HepG2 (cell line): ENCODE measurements around the gene UBQLN1. TPM values are rescaled to one million over a fixed set of nuclear protein-coding genes. Genes with fewer than 3 reads are reported as not detected.
A peak's percentile ranks its signal among the peaks of the same experiment; 100 is the strongest.

ENCODE experiments used
- HNRNPH1 ChIP-seq: fragments of 200-400 bp; formaldehyde crosslinking; optimal IDR thresholded peaks from 2 replicates; pipeline ENCODE3; 2017; ENCODE audit warnings: mild to moderate bottlenecking, low read depth, low read length
- IRF2 ChIP-seq: IDR thresholded peaks from 2 replicates; pipeline ENCODE4 v1.6.1; 2018; ENCODE audit warnings: missing genetic modification reagents, missing compliant biosample characterization
- MXD4 ChIP-seq: IDR thresholded peaks from 2 replicates; pipeline ENCODE4 v1.6.1; 2016; ENCODE audit warnings: mild to moderate bottlenecking, missing biosample characterization, missing genetic modification reagents
- NFRKB ChIP-seq: fragments of 450-650 bp; IDR thresholded peaks from 2 replicates; pipeline ENCODE4 v1.6.1; 2017
- NR2F1 ChIP-seq, 2 experiments: fragments of 450-650 bp in 1 of 2; formaldehyde crosslinking in 1 of 2; IDR thresholded peaks; 2 replicates each; pipeline versions ENCODE4 v1.5.0 to v1.6.1; 2016 to 2020; ENCODE audit warnings: mild to moderate bottlenecking in 1 of 2, missing compliant biosample characterization in 1 of 2, missing genetic modification reagents in 1 of 2, moderate library complexity in 1 of 2
- PLSCR1 ChIP-seq: sonication (generic); formaldehyde crosslinking; IDR thresholded peaks from 2 replicates; pipeline ENCODE4 v1.5.0; 2020; ENCODE audit warnings: missing genetic modification reagents, mild to moderate bottlenecking, borderline replicate concordance
- RARA ChIP-seq: IDR thresholded peaks from 2 replicates; pipeline ENCODE4 v1.6.1; 2016; ENCODE audit warnings: missing genetic modification reagents, missing compliant biosample characterization
- REL ChIP-seq: sonication (generic); formaldehyde crosslinking; conservative IDR thresholded peaks from 2 replicates; pipeline ENCODE4 v1.8.0; 2022; ENCODE audit warnings: mild to moderate bottlenecking, missing genetic modification reagents, moderate library complexity
- SIN3B ChIP-seq: fragments of 150-350 bp; IDR thresholded peaks from 2 replicates; pipeline ENCODE4 v1.6.1; 2014; ENCODE audit warnings: low read length
- THAP9 ChIP-seq: sonication (generic); formaldehyde crosslinking; IDR thresholded peaks from 2 replicates; pipeline ENCODE4; 2020; ENCODE audit warnings: missing genetic modification reagents, mild to moderate bottlenecking, borderline replicate concordance
- ZNF292 ChIP-seq: sonication (generic); formaldehyde crosslinking; IDR thresholded peaks from 2 replicates; pipeline ENCODE4 v1.8.1; 2022; ENCODE audit warnings: mild to moderate bottlenecking, low read depth, missing genetic modification reagents, borderline replicate concordance
- ZNF577 ChIP-seq: sonication (generic); formaldehyde crosslinking; IDR thresholded peaks from 2 replicates; pipeline ENCODE4 v1.4.0; 2020; ENCODE audit warnings: mild to moderate bottlenecking, low read depth, missing genetic modification reagents, borderline replicate concordance
- ZNF703 ChIP-seq: sonication (generic); formaldehyde crosslinking; IDR thresholded peaks from 2 replicates; pipeline ENCODE4 v1.5.1; 2020; ENCODE audit warnings: missing genetic modification reagents, mild to moderate bottlenecking, moderate library complexity, borderline replicate concordance
- ZNF800 ChIP-seq: sonication (generic); formaldehyde crosslinking; IDR thresholded peaks from 2 replicates; pipeline ENCODE4 v1.4.0; 2020; ENCODE audit warnings: missing genetic modification reagents
- polyA plus RNA-seq, 8 experiments: library from polyadenylated mRNA; depleted of rRNA in 3 of 8; stranded (reverse) in 7 of 8; unstranded in 1 of 8; fragments of >200 nt; fragmentation: Illumina TruSeq in 4 of 8; extraction: Trizol in 4 of 8; gene quantifications; 2 replicates each; pipeline versions ENCODE4 v1.2.1 to v1.2.3, GENCODE V29; 2011 to 2016; ENCODE audit warnings: low read depth in 4 of 8, missing spikeins in 1 of 8, mixed read lengths in 1 of 8; ENCODE audit not compliant: insufficient read depth in 1 of 8
- total RNA-seq, 5 experiments: library from RNA; depleted of rRNA; stranded (reverse); fragments of >200 nt; fragmentation: Illumina TruSeq; extraction: Trizol; gene quantifications; 2 replicates each; pipeline ENCODE4 v1.2.3, GENCODE V29; 2016; ENCODE audit warnings: low read depth in 1 of 5
- TF ChIP-seq, protein P1 (sequence below): sonication (generic); formaldehyde crosslinking; IDR thresholded peaks from 2 replicates; pipeline ENCODE4 v1.9.0; 2022; ENCODE audit warnings: missing genetic modification reagents, mild to moderate bottlenecking, borderline replicate concordance
- TF ChIP-seq, protein P2 (sequence below): sonication (generic); formaldehyde crosslinking; conservative IDR thresholded peaks from 2 replicates; pipeline ENCODE4 v1.4.0; 2020; ENCODE audit warnings: missing genetic modification reagents

The UBQLN1 gene
- total and polyA plus RNA-seq, 2 of the 13 experiments (the other 11 are each of a cell fraction or from before 2014, with no cell fraction given): 78.1 to 83.8 TPM

- TF ChIP-seq ZNF800 (CRISPR knock-in tag) (0 out of 2 replicates have a peak, but pooled peaks have one; percentile 31), ZNF292 (CRISPR knock-in tag) (no peak), PLSCR1 (CRISPR knock-in tag) (no peak), THAP9 (CRISPR knock-in tag) (peak; percentile 81; the same call in 1 of the 2 replicates), IRF2 (CRISPR knock-in tag) (peak; percentile 92), MXD4 (CRISPR knock-in tag) (peak; percentile 61), NR2F1 (CRISPR knock-in tag; IDR thresholded peaks at IDR 0.05) (no peak), SIN3B (no peak; the same call in 1 of the 2 replicates), ZNF577 (CRISPR knock-in tag) (no peak; the same call in 1 of the 2 replicates), HNRNPH1 (no peak), REL (CRISPR knock-in tag) (no peak; the same call in 1 of the 2 replicates), NFRKB (no peak), RARA (CRISPR knock-in tag) (no peak; the same call in none of the 2 replicates), ZNF703 (CRISPR knock-in tag) (no peak; the same call in 1 of the 2 replicates)
- TF ChIP-seq, protein P1, sequence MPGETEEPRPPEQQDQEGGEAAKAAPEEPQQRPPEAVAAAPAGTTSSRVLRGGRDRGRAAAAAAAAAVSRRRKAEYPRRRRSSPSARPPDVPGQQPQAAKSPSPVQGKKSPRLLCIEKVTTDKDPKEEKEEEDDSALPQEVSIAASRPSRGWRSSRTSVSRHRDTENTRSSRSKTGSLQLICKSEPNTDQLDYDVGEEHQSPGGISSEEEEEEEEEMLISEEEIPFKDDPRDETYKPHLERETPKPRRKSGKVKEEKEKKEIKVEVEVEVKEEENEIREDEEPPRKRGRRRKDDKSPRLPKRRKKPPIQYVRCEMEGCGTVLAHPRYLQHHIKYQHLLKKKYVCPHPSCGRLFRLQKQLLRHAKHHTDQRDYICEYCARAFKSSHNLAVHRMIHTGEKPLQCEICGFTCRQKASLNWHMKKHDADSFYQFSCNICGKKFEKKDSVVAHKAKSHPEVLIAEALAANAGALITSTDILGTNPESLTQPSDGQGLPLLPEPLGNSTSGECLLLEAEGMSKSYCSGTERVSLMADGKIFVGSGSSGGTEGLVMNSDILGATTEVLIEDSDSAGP: peak; percentile 94
- TF ChIP-seq, protein P2, sequence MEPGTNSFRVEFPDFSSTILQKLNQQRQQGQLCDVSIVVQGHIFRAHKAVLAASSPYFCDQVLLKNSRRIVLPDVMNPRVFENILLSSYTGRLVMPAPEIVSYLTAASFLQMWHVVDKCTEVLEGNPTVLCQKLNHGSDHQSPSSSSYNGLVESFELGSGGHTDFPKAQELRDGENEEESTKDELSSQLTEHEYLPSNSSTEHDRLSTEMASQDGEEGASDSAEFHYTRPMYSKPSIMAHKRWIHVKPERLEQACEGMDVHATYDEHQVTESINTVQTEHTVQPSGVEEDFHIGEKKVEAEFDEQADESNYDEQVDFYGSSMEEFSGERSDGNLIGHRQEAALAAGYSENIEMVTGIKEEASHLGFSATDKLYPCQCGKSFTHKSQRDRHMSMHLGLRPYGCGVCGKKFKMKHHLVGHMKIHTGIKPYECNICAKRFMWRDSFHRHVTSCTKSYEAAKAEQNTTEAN (CRISPR knock-in tag): peak; percentile 69; the same call in 1 of the 2 replicates
Observed at GRCh38 chr9:83707768-83708514, at the start of gene UBQLN1 (continued).
